MCF 10A (cell line): ENCODE measurements around the gene TIPRL. TPM values are rescaled to one million over a fixed set of nuclear protein-coding genes. Genes with fewer than 3 reads are reported as not detected.

ENCODE experiments used
- BruUV-seq: library from RNA; stranded (reverse); fragments of 400-500 nt; replicated peaks from 2 replicates; lab custom pipeline; 2021; lab: Mats Ljungman, UMichigan
- CTCF ChIA-PET: fragments of 300-600 bp; sonication (Branson Sonifier 250); formaldehyde crosslinking; extraction: SDS; loops from one replicate; lab custom pipeline; 2021; ENCODE audit warnings: antibody characterized with exemption, inconsistent platforms; lab: Yijun Ruan, JAX
- POLR2A ChIA-PET: fragments of 300-600, 350-650 bp; sonication (Branson Sonifier 250); formaldehyde crosslinking; extraction: SDS; loops from one replicate; lab custom pipeline; 2020; ENCODE audit warnings: antibody characterized with exemption, inconsistent platforms; lab: Yijun Ruan, JAX
- DNase-seq: peaks from one replicate; pipeline ENCODE4 v3.0.0-alpha.2; 2018; ENCODE audit not compliant: unreplicated experiment
- H3K27ac Mint-ChIP-seq: one replicate; pipeline ENCODE4 v1.8.0; 2022; ENCODE audit warnings: mild to moderate bottlenecking, low read depth, mixed read lengths; ENCODE audit not compliant: unreplicated experiment
- H3K27me3 Mint-ChIP-seq: one replicate; pipeline ENCODE4 v1.8.0; 2022; ENCODE audit warnings: mixed read lengths; ENCODE audit not compliant: insufficient read depth, unreplicated experiment
- H3K36me3 Mint-ChIP-seq: one replicate; pipeline ENCODE4 v1.8.0; 2022; ENCODE audit warnings: mild to moderate bottlenecking, moderate library complexity, mixed read lengths; ENCODE audit not compliant: insufficient read depth, unreplicated experiment
- H3K4me1 Mint-ChIP-seq: one replicate; pipeline ENCODE4 v1.8.0; 2022; ENCODE audit warnings: mixed read lengths; ENCODE audit not compliant: insufficient read depth, unreplicated experiment
- H3K4me3 Mint-ChIP-seq: one replicate; pipeline ENCODE4 v1.8.0; 2022; ENCODE audit warnings: mild to moderate bottlenecking, moderate library complexity, mixed read lengths; ENCODE audit not compliant: unreplicated experiment
- H3K9me3 Mint-ChIP-seq: one replicate; pipeline ENCODE4 v1.8.0; 2022; ENCODE audit warnings: mixed read lengths; ENCODE audit not compliant: unreplicated experiment
- intact Hi-C: fragments of 100-400 bp; cut with micrococcal nuclease; formaldehyde crosslinking; loops from 2 replicates; pipeline ENCODE4 v1.14.1; 2022
- total RNA-seq: library from RNA; stranded (reverse); gene quantifications from 2 replicates; pipeline ENCODE4 v1.2.3, GENCODE V29; 2022
- TF ChIP-seq, protein P1 (sequence below): fragments of 200-600 bp; IDR thresholded peaks from one replicate; pipeline ENCODE4 v1.8.0; 2022; ENCODE audit warnings: antibody characterized with exemption, mild to moderate bottlenecking; ENCODE audit not compliant: unreplicated experiment

TIPRL gene
- total RNA-seq, 1 experiment from 2014 or later: 111 TPM

DNA sequence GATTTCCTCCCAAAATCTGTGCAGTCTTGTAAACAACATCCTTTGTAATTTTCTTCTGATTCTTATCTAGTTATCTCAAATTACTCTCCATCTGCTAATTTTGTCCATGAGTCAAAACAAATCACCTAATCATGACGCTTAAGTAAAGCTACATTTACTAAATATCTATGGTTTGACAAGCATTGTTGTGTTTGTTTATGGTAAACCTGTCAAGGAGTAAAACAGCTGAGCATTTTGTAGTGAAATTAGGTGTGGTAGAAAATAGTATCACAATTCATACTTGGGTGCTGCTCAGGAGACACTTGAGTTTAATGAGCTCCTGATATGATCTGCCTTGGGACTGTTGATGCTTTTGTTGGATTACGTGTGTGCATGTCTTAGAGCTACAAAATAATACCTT lies 11.6 kb downstream of the TIPRL start:
- ChIA-PET POLR2A (interaction anchor here (0.6 to 2.3 kb wide), 7 partner anchors 8 to 411 kb away, joined by 3 to 11 read pairs (median 5); partner anchors contain the start of gene SFT2D2), CTCF (interaction anchor here (0.6 to 4.1 kb wide), 3 partner anchors 45 to 1067 kb away, joined by 3 to 18 read pairs (median 4); no protein-coding TSS in a partner anchor)
- no peak overlapping the region for H3K4me3 Mint-ChIP-seq
- H3K27ac Mint-ChIP-seq: no peak overlapping the region
- intact Hi-C loops: no loop called here
- H3K4me1 Mint-ChIP-seq: no peaks in the 10 kb centered on the region
- BruUV-seq: no TSS peak
- TF ChIP-seq, protein P1, sequence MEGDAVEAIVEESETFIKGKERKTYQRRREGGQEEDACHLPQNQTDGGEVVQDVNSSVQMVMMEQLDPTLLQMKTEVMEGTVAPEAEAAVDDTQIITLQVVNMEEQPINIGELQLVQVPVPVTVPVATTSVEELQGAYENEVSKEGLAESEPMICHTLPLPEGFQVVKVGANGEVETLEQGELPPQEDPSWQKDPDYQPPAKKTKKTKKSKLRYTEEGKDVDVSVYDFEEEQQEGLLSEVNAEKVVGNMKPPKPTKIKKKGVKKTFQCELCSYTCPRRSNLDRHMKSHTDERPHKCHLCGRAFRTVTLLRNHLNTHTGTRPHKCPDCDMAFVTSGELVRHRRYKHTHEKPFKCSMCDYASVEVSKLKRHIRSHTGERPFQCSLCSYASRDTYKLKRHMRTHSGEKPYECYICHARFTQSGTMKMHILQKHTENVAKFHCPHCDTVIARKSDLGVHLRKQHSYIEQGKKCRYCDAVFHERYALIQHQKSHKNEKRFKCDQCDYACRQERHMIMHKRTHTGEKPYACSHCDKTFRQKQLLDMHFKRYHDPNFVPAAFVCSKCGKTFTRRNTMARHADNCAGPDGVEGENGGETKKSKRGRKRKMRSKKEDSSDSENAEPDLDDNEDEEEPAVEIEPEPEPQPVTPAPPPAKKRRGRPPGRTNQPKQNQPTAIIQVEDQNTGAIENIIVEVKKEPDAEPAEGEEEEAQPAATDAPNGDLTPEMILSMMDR: no peak
- no peaks in the 10 kb centered on the region for H3K27me3 Mint-ChIP-seq
- no peak for DNase-seq
- H3K36me3 Mint-ChIP-seq: peaks cover 76% of the 10 kb centered on the region
- no peaks in the 10 kb centered on the region for H3K9me3 Mint-ChIP-seq

DNA sequence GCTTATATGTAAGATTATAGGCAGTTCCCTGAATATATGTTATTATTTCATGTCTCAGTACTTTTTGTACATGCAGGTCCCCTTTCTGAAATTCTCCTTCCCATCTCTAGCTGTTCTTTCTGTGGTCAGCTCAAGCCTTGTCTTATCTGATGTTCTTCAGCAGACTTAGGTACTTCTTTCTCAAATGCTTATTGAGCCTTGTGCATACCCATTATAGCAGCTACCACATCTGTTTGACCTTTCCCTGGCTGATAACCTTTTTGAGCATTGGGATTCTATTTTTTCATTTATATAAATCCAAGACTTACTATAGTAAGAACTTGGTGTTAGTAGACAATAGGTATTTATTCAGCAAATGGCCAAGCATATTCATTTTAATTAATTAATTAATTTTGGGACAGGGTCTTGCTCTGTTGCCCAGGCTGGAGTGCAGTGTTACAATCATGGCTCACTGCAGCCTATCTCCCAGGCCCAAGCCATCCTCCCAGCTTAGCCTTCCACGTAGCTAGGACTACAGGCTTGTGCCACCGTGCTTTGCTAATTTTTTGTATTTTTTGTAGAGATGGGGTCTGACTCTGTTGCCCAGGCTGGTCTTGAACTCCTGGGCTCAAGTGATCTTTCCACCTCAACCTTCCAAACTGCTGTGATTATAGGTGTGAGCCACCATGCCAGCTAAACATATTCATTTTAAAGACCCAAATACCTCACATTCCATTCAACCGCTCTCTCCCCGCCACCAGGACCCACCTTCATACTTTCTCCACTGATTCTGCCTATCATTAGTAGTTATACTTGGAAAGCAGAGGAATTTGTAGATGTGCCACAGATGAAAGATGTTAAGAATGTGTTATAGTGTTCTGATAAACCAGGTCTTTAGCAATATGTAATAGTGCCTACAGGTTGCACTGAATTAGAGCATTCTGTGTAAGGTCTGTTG lies 16.7 kb downstream of the TIPRL start:
- ChIA-PET POLR2A (interaction anchor here (0.6 to 2.3 kb wide), 6 partner anchors 9 to 83 kb away, joined by 3 to 5 read pairs (median 4); partner anchors contain the start of gene SFT2D2), CTCF (interaction anchor here (0.6 to 0.9 kb wide), 4 partner anchors 12 to 159 kb away, joined by 3 to 5 read pairs (median 4); partner anchors contain the start of gene TIPRL)
- DNase-seq: no peak
- Mint-ChIP-seq H3K27ac (no peak overlapping the region), H3K36me3 (peaks cover 61% of the 10 kb centered on the region), H3K27me3 (no peaks in the 10 kb centered on the region), H3K4me1 (peaks cover 8% of the 10 kb centered on the region), H3K9me3 (no peaks in the 10 kb centered on the region), H3K4me3 (no peak overlapping the region)
- intact Hi-C loops: no loop called here
- TF ChIP-seq, protein P1: no peak
- no TSS peak for BruUV-seq

DNA sequence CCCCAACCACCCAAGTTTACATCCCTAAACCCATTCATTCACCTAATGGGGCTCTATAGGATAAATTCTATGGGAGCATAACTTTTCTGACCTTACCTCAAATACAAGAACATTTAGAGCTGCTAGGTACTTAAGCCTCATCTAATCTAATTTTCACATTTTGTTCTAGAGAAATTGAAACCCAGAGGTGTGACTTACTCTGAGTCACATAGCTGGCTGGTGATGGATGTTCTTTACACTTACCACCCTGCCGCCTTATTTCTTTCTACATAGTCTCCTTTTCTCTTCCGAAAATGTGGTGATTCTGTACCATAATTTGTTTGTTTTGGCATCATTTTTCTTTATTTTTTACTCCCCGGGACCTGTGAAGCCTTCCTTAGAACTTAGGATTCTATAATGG lies 20.3 kb downstream of the TIPRL start:
- POLR2A ChIA-PET: interaction anchor here (0.9 kb wide), 1 partner anchor 27 kb away, joined by 4 read pairs; the partner anchor contains the start of gene SFT2D2
- Mint-ChIP-seq H3K36me3 (peaks cover 59% of the 10 kb centered on the region), H3K4me1 (peaks cover 22% of the 10 kb centered on the region), H3K27ac (no peak overlapping the region), H3K27me3 (no peaks in the 10 kb centered on the region), H3K9me3 (no peaks in the 10 kb centered on the region), H3K4me3 (no peak overlapping the region)
- peak; percentile 37 for DNase-seq
- TF ChIP-seq, protein P1: no peak
- CTCF ChIA-PET: no interaction called here
- no TSS peak for BruUV-seq
- intact Hi-C loops: no loop called here
